NCI-H82 (cell line): ENCODE measurements around the gene NFATC4.

Experiments
- DNase-seq: peaks from one replicate; lab custom pipeline; 2025; lab: John Stamatoyannopoulos, UW

Gene NFATC4

DNA sequence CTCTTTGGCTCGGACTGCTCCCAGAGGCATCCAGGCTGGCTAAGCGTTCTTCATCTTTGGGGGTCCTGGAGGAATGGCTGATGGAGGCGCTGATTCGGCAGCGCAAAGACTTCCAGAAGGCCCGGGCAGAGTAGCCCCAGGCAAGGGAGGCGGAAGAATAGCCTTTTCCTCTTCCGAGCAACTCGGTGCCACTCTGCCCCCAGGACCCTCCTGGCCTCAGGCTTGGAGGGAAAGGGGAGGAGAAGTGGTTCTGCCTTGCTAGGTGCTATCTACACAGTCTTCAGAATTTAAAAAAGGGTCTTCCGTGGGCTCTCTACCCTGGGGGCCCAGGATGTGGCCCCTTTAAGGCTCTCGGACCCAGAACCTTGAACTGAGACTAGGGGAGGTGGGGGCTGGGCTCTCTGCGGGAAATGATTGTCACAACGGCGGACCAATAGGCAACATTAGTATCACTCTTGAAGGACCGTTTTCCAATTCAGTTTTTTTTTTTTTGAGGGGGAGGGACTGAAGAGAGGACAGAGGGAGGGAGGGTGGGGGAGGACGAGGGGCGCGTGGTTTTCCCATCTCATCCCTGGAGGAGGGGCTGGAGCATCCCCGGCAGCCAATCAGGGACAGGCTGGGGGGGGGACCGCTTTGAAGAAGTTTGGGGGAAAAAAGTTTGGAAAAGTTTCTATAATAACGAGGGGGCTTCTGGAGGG, at the start of gene NFATC4:
Gene NFATC4 (plus strand): TSS at position 671 of the 698 bp plus-strand sequence. CDS start 157 bp downstream, outside the sequence.
- peak; percentile 95 for DNase-seq

DNA sequence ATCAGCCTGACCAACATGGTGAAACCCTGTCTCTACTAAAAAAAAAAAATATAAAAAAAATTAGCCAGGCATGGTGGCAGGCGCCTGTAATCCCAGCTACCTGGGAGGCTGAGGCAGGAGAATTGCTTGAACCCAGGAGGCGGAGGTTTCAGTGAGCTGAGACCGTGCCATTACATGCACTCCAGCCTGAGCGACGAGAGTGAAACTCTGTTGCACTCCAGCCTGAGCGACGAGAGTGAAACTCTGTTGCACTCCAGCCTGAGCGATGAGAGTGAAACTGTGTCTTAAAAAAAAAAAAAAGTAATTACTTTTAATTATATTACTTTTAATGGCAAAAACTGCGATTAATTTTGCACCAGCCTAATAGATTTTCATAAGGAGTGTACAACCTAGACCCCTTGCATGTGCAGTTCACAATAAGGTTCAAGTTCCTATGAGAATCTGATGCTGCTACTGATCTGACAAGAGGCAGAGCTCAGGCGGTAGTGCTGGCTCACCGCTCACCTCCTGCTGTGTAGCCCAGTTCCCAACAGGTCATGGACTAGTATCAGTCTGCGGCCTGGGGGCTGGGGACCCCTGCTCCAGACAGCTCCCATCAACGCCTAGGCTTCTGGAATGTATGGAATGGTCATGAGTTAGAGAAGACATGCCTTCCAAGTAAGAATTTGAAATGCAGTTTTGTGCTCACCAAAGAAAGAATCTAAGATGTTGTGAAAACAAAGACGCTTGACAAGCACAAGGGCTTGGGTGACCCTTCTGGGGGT, 46.6 kb upstream of the NFATC4 start:
- DNase-seq = no peak

DNA sequence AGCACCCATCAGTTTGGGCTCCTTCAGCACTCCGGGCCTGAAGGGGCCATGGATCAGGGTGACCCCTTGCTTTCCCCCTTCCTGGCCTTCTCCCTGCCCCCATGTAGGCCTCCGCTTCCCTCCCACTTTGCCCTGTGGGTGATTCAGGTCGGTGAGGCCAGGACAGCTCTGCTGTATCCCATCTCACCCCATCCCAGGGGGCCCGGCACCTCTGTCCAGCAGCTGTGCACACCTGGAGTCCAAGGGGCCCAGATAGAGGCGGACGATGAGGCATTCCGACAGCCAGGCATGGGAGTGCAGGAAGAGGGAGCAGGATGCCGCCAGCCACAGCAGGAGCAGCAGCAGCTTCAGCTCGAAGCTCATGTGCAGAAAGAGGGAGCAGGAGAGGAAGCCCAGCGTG, 45.3 kb upstream of the NFATC4 start:
- DNase-seq = no peak

DNA sequence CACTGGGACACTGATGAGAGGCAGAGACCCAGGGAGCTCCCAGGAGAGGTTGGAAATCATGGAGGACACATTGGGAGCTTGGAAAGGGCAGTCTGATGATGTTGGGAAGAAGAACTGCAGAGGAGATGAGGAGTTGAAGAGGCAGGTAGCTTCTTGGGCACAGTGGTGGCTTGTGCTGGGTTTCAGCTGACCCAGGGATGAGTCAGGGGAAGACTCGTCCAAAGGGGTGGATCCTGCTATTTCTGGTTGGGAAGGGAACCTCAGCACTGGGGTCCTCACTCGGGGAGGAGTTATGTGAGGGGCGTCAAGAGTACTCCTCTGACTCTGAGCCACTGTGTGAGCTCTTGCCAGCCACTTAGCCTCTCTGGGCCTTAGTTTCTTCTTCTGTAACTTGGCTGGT, 44.6 kb upstream of the NFATC4 start:
- no peak for DNase-seq

DNA sequence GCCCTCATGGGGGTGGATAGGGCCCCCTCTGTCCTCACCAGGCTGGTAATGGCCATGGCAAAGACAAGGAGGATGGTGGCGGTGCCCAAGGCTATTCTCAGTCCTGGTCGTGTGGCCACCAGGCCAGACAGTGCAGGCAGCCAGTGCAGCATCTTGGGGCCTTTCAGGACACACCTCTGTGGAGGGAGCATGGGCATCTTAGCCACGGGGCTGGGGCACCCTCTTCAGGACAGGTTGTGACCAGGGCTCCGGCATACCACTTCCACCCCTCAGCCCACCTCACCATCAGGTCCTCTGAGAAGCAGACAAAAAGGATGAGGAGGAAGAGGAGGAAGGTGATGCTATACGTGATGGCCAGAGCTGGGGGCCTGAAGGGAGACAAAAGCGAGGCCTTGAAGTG, 44.0 kb upstream of the NFATC4 start:
- no peak for DNase-seq

DNA sequence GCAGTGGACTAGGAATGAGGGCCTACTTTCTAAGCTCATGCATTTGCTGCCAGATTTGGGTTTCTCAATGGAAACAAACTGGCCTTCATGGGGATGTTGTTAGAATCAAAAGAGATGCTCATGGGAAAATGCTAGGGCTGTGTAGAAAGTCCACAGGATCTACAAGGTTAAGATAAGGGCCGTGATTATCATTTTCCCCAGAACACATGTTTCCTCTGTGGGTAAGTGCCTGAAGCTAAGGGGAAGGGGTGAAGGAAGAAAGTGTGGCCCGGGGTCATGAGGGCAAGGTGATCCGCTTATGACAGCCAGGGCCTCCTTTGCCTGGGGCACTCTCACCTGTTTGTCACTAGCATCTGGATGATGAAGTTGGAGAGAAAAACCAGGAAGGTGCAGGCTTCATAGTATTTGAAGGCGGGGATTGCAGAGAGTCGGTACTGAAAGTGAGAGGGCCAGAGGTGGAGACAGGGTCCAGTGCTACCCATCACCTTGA, 42.9 kb upstream of the NFATC4 start:
- DNase-seq = no peak

DNA sequence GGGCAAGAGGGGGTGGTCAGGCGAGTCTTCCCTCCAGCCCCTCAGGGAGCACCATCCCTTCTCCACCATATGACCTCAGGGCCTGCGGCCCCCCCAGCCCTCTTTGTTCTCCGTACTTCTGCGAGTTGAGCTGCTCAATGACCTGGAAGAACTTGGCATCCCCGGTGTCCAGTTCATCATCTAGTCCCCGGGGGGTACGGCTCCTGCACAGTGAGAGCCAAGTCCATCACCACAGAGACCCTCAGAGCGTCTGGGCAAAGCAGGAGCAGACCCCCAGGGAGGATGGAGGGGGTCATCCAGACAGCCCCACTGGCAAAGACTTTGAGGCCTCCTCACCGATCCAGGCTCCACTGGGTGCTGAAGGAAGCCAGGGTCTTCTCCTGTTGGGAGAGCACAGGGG, 42.0 kb upstream of the NFATC4 start:
- DNase-seq = no peak

DNA sequence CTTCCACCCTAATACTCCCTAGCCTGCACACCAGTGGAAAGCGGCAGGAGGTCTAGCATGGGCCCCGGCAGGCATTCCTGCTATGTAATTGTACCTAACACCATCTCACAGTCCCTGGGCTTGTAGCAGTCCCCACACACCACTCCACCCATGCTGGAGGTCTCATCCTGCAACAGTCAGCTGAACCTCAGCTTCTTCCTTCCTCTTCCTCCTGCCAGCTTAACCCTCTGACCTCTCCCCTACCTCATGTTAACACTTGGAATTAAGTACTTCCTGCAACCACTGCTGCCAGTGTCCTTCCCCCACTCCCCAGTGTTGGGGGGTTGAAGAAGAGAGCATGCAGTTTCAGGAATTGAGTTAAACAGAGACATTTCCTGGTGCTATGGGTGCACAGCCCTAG, 40.7 kb upstream of the NFATC4 start:
- no peak for DNase-seq

DNA sequence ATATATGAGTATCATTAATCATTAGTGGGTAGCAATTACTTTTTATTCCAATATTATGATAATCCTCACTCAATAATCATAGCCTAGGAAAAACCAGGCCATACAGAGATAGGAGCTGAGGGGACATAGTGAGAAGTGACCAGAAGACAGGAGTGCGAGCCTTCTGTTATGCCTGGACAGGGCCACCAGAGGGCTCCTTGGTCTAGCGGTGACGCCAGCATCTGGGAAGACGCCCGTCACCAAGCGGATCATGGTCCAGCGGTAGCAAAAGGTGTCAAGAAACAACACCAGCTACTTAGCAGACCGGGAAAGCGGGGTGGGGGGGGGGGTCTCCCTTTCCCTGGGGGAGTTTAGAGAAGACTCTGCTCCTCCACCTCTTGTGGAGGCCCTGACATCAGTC, 40.1 kb upstream of the NFATC4 start:
- peak; percentile 12 for DNase-seq

DNA sequence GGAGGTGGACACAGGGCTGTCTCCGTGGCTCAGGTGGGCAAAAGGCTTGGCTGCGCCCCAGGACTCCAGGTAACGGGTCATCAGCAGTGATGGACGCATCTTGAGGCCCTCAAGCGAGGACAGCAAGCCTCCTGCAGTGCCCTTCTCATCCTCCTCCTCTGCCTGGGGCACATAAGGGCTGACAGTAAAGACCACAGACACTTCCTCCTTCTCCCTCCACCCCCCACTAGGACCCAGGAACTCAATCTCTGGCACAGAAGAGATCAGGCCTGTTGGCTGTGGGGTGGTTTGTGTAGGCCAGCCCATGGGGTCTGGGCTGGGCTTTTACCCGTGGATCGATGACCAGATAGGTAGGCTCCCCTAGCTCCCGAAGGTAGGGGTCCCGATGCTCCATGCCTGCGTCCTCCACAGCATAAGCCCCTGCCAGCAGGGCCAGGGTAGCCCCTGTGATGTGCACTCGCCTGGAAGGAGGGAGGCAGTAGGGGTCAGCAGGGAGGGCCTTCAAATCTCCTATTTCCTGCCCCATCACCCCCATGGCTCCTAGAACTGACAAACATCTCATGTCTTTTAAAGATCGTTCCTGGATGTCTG, 38.8 kb upstream of the NFATC4 start:
- DNase-seq = no peak

DNA sequence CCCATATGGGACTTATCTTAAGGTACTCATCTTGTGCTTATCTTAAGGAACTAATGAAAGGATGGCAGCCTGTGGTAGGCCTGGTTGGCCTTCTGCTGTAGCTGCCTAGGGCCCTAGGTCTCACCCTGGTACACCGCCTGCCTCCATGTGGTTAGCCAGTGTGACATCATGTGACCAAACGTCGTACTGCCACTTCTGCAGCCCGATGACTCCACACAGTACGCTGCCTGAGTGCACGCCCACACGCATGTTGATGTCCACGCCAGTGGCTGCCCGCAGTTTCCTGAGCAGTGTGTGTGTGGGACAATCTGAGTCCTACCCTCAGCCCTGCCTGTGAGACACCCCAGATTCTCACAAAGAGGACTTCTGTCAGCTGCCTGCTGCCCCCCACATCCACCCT, 38.2 kb upstream of the NFATC4 start:
- no peak for DNase-seq

DNA sequence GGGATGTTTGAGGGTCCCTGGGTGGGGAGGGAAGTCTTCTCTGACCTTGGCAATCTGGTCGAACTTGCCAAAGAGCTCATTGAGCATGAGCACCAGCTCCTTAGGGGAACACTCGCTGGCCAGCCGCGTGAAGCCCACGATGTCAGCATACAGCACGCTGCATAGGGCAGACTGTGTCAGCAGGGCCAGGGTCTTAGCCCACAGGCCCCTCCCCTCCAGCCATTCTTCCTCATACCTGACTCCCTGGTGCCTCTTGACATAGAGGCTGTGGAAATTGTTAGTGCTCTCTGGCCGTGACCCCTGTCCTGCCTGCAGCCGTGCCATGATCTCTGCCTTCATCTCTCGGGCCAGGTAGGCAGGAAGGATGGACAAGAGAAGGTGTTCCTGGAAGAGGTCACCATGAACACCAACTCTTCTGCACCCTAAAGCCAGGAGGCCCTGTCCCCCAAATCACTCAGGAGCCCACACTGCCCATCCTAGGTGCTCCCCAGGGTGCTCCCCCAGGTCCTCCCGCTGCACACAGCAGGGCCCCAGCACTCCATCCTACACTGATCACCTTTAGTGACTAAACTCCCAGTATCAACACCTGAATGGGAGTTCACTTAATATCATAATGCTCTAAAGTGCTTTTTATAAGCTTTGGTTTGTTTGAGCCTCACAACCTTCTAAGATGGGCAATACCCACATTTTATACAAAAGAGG, 36.9 kb upstream of the NFATC4 start:
- no peak for DNase-seq

DNA sequence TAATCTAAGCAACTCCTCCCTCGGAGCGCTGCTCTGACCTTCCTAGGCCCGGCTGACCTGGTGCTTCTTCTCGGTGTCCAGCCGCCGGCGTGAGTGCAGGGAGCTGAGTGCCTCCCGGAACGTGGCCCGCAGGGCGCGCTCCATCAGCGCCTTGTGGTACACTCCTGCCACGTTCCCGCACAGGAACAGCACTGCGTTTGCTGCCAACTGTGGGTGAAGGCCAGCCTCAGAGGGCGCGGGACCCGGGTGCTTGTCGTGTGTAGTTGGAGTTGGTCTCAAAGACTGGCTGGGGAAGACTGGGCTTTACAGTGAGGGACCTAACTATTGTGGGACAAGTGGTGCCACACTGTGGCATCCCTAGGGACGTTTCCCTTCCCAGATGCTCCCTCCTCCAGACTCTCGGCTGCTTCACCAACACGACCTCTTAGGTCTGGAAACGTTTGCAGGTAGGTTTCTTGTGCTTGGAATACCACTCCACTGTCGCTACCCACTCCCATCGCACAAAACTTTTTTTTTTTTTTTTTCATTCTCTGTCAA, 36.2 kb upstream of the NFATC4 start:
- peak; percentile 49 for DNase-seq

DNA sequence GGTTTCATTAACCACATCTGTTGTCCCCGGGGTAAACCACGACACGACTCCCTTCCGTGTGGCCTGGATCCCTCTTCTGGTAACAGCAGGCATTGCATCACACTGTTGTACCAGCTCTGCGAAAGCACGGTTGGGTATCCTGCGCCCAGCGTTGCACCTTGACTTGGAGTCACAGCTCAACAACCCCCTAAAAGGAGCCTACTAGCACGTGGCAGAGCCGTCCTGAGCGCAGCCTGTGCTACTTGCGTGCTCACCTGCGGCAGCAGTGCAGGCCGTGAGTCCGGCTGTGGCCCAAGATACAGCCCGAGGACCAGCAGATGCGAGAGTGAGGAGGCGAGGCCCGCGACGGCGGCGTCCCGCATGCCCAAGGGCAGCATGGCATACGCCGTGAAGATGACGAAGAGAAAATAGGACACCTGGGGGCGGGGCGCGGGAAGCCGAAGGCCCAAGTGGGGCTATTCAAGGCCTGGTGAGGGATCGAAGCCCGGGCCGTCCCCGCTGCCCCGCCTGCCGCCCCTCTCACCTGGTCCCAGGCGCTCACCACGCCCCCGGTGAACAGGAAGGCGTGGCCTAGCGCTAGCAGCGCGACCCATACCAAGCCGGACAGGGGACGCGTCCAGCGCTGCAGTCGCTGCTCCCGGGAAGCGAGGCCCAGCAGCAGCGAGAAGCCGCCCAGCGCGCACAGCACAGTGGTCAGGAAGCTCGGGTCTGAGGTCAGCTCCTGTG, 35.6 kb upstream of the NFATC4 start:
- peak; percentile 76 for DNase-seq

DNA sequence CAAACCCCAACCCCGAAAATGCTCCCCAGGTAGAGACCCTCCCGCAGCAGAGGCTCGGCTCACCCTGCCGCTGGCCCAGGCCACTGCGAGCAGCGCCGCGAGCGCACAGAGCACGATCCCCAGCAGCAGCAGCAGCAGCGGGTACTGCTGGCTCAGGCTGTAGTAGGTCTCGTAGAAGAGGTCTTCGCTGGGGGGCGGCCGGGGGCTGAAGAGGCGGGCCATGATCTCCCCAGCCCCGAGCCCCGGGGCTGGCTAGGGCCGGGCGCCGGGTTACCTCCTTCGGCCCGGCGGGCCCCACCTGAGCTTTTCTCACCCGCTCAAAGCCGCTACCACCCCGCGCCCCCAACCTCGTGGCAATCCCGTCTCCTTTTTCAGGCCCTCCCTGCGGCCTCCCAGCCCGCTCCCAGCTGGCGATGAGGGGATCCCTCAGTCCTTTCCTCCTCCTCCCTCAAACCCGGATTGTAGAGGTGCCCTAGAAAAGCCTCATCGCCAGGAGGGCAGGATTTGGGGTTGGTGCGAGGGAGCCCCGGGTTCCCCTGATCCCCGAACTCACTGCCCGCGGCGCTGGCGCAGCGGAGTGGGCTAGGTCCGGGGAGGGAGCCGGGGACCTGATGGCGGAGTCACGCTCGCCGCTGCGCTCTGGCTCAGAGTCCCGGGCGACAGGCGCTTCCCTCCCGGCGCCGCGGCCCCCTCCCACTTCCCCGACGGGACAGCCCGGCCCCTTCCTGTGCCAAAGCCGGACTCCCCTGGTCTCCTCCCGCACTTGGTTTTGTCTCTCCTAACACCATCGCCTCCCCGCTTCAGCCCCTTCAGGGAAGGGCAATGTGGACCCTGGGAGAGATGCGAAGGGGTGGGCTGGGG, 33.3 kb upstream of the NFATC4 start, which contains the start of gene ADCY4:
Gene ADCY4 (minus strand): TSS at position 641 of the 861 bp plus-strand sequence. CDS start 419 bp downstream, at position 222.
- no peak for DNase-seq

DNA sequence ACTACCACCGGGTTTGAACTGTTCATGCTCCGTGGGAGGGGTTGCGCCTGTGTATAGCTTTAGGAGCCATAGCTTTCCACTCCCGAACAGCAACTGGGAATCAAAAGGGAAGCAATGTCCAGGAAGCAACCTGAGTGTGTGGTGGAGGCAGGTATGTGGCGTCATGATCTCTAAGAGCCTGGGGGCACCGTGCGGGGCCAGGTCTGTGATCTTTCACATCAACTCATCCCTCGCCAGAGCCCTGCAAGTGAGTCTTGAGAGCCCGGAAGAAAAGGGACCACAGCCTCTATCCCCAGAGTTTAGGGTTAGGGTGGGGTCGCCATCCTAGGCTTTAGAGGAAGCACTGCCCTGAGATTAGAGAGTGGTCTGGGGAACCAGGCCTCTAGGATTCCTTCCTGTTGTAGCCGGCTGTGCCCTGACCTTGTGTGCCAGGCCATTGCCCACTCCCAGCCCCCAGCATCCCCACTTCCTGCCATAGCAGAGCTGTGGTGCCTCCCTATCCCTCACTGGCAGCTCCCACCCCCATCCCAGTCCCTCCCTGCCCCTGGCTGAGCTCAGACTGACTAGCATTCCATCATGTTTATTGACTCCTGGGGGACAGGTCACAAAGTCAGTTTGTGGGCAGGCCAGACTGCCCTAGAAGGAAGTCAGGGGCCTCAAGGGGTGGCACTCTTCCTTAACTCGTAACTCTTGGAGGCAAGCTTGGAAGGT, 32.4 kb upstream of the NFATC4 start:
- DNase-seq = no peak

DNA sequence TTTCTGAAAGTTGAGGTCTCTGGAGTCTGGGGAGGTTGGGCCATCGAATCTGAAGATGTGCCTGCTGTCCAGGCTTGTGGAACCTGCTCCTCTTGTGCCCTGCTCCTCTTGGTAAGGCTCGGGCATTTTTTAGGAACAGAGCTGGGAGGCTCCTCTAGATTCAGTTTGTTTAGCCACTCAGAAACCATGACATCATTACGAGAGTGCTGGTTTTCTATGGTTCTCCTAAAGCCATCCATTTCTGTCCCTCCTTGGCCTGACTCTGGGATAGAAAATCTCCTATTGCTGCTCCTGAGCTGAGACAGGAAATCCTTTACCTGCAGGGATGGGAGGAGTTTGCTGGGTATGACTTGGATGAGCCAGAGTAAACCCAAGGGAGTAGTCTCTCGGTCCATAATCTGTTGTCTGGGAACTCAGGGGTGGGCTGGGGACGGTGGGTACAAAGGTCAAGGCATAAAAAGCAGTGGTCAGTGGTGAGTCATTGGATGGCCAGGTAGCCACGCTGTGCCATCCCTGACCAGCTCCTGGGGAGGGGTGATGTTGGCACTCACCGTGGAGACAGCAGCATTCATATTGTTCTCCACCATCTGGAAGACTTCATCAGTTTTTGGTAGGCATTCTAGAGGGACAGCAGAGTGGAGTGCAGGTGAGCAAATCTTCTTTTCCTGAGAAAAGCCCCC, 30.7 kb upstream of the NFATC4 start:
- no peak for DNase-seq

DNA sequence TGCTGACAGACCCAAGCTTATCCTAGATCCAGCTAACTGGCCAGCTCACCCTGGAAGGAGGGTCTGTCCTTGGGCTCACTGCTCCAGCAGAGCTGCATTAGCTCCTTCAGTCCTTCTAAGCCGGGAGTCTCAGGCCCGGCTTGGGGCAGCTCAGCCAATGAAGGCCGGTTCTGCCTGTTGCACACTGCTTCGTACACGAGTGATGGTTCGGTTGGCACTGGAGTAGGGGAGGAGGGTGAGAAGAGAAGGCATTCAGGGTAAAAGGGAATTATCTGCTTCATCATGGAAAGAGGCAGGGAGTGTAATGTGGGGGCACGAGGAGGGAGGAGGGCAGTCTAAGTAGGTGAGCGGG, 30.2 kb upstream of the NFATC4 start:
- DNase-seq = no peak

DNA sequence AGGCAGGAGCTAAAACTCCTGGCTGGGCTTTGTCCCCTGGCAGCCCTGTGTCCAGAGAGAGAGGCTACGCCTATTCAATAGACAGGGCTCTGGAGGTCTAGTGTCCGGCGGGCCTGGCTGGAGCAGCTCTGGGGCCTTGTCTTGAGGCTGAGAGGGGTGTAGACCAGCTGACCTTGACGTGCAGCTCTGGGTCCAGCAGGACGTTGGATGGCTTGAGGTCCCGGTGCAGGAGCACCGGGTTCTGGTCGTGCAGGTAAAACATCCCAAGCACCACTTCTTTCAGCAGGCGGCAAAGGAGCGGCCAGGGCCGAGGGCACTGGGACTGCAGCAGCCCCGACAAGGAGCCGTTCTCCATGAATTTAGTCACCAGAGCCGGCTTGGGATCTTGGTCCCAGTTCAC, 29.1 kb upstream of the NFATC4 start:
- no peak for DNase-seq
